ENCODE data around the gene AURKAIP1.

GRCh38 chr1:1374589-1374928 lies 448 bp downstream of the AURKAIP1 start:
- TF ChIP-seq POLR2A (IDR thresholded peaks at IDR 0.05) (no peak), CTCF (IDR thresholded peaks at IDR 0.05) (no peak), POLR2AphosphoS5 (IDR thresholded peaks at IDR 0.05) (no peak)

All from suprapubic skin (tissue), 4 donors.